Adipocyte (in vitro differentiated cells): Measurements from ENCODE around the gene SLC16A12.

ENCODE experiments used
- DNase-seq: peaks from one replicate; pipeline ENCODE4 v3.0.0-alpha.2; 2015; ENCODE audit warnings: low read depth
- H3K27me3 ChIP-seq: replicated peaks from 2 replicates; pipeline ENCODE4 v1.7.0; 2013; ENCODE audit warnings: mild to moderate bottlenecking, low read length, moderate library complexity; ENCODE audit not compliant: control insufficient read depth, insufficient read depth
- H3K36me3 ChIP-seq: 2 replicates; pipeline ENCODE4 v1.7.0; 2013; ENCODE audit warnings: low read length, mild to moderate bottlenecking, moderate library complexity; ENCODE audit not compliant: control insufficient read depth, insufficient read depth, severe bottlenecking
- H3K4me1 ChIP-seq: 2 replicates; pipeline ENCODE4 v1.7.0; 2013; ENCODE audit warnings: mild to moderate bottlenecking, low read length, moderate library complexity; ENCODE audit not compliant: control insufficient read depth, insufficient read depth
- H3K4me3 ChIP-seq: 2 replicates; pipeline ENCODE4 v1.7.0; 2013; ENCODE audit warnings: mild to moderate bottlenecking, low read length, moderate library complexity
- H3K9ac ChIP-seq: 2 replicates; pipeline ENCODE4 v1.7.0; 2013; ENCODE audit warnings: mild to moderate bottlenecking, low read length, moderate library complexity
- H3K9me3 ChIP-seq: 2 replicates; pipeline ENCODE4 v1.7.0; 2013; ENCODE audit warnings: mild to moderate bottlenecking, low read length, moderate library complexity; ENCODE audit not compliant: control insufficient read depth

SLC16A12 gene

DNA sequence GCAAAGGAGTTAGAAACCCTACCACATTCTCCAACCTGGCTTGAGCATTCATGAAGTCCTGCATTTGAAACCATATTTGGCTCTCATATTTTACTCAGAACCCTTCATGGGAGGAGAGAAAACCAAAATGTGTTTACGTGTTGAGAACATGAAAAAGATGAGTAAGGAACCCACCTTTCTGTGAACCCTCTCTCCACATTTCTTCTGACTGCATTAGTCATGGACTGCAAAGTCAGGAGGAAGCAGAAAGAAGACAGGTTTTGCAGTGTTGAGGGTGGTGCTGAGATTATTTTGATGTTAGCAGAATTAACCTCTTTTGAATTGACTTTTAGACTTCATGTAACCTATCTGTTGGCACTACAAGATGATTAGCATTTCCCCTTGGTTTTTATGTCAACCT lies 152.6 kb downstream of the SLC16A12 start:
- H3K9ac ChIP-seq, result no peak overlapping the region
- no peaks in the 10 kb centered on the region for H3K27me3 ChIP-seq
- H3K4me3 ChIP-seq, result no peak overlapping the region
- no peaks in the 10 kb centered on the region for H3K9me3 ChIP-seq
- no peaks in the 10 kb centered on the region for H3K4me1 ChIP-seq
- no peak for DNase-seq
- no peaks in the 10 kb centered on the region for H3K36me3 ChIP-seq
